Left lung (tissue), 10 donors: ENCODE measurements around the gene NUDCD3. TPM values are rescaled to one million over a fixed set of nuclear protein-coding genes. Genes with fewer than 3 reads are reported as not detected.

ENCODE experiments used
- ATAC-seq: fragments of 200-7000 bp; cut with Tn5 transposase; one replicate; pipeline ENCODE4 v1.9.1; 2020; ENCODE audit warnings: moderate library complexity
- DNase-seq, 4 donors: peaks; one replicate each; pipeline ENCODE4 v3.0.0-alpha.2; 2013 to 2020
- H3K27ac ChIP-seq, 2 donors: fragments of 200-600 bp; sonication (generic) in 1 of 2; one replicate each; pipeline versions ENCODE4 v1.5.0 to v1.8.0; 2020 to 2021
- H3K27me3 ChIP-seq, 2 donors: fragments of 200-600 bp; sonication (generic) in 1 of 2; one replicate each; pipeline versions ENCODE4 v1.5.0 to v1.8.0; 2020 to 2021
- H3K36me3 ChIP-seq, 2 donors: fragments of 200-600 bp; sonication (generic) in 1 of 2; one replicate each; pipeline versions ENCODE4 v1.5.0 to v1.8.0; 2020 to 2021
- H3K4me1 ChIP-seq, 2 donors: fragments of 200-600 bp; one replicate each; pipeline ENCODE4 v1.8.0; 2021
- H3K4me3 ChIP-seq, 2 donors: fragments of 200-600 bp; sonication (generic) in 1 of 2; one replicate each; pipeline versions ENCODE4 v1.5.0 to v1.8.0; 2020 to 2021; ENCODE audit warnings: mild to moderate bottlenecking in 1 of 2
- H3K9me3 ChIP-seq, 2 donors: fragments of 200-600 bp; sonication (generic) in 1 of 2; one replicate each; pipeline versions ENCODE4 v1.5.0 to v1.8.0; 2020 to 2021
- intact Hi-C, 2 donors: fragments of 100-400 bp; cut with DNase I; formaldehyde crosslinking; loops; one replicate each; pipeline versions ENCODE4 v1.11.2 to v1.14.2; 2022
- polyA plus RNA-seq, 6 donors: library from polyadenylated mRNA; unstranded; fragments of 120-200 nt; gene quantifications; one replicate each; pipeline ENCODE4 v1.2.1, GENCODE V29; 2013; ENCODE audit not compliant: insufficient read length in 6 of 6
- total RNA-seq, 2 donors: library from RNA; stranded (reverse); fragmentation: NEBNext Ultra II Directional; extraction: Animal tissue kit (Norgen Biotek cat#: 25700); gene quantifications; one replicate each; pipeline ENCODE4 v1.2.1, GENCODE V29; 2021
- TF ChIP-seq, protein P1 (sequence below), 2 donors: fragments of 200-600 bp; sonication (generic) in 1 of 2; IDR thresholded peaks; one replicate each; pipeline versions ENCODE4 v1.5.0 to v1.8.0; 2021; ENCODE audit warnings: antibody characterized with exemption in 2 of 2
- donor health status: DM: no; HTN: yes; CAD: no.
- donor health status: DM: no; HTN: no; CAD: no.

Gene NUDCD3
- total and polyA plus RNA-seq, 8 donors: 88.6 to 101 (median 90.7) TPM

GRCh38 chr7:44471850-44472249 lies 18.6 kb downstream of the NUDCD3 start:
- DNase-seq (no peak), ATAC-seq (no peak)
- Histone ChIP-seq H3K4me3 (no peak overlapping the region), H3K36me3 (peaks cover 0 to 57% of the 10 kb centered on the region in 2 donors), H3K9me3 (no peaks in the 10 kb centered on the region), H3K27ac (no peak overlapping the region), H3K4me1 (peaks cover 0 to 16% of the 10 kb centered on the region in 2 donors), H3K27me3 (no peaks in the 10 kb centered on the region)
- intact Hi-C loops: no loop called here
- TF ChIP-seq, protein P1, sequence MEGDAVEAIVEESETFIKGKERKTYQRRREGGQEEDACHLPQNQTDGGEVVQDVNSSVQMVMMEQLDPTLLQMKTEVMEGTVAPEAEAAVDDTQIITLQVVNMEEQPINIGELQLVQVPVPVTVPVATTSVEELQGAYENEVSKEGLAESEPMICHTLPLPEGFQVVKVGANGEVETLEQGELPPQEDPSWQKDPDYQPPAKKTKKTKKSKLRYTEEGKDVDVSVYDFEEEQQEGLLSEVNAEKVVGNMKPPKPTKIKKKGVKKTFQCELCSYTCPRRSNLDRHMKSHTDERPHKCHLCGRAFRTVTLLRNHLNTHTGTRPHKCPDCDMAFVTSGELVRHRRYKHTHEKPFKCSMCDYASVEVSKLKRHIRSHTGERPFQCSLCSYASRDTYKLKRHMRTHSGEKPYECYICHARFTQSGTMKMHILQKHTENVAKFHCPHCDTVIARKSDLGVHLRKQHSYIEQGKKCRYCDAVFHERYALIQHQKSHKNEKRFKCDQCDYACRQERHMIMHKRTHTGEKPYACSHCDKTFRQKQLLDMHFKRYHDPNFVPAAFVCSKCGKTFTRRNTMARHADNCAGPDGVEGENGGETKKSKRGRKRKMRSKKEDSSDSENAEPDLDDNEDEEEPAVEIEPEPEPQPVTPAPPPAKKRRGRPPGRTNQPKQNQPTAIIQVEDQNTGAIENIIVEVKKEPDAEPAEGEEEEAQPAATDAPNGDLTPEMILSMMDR (IDR thresholded peaks at IDR 0.05): no peak

DNA sequence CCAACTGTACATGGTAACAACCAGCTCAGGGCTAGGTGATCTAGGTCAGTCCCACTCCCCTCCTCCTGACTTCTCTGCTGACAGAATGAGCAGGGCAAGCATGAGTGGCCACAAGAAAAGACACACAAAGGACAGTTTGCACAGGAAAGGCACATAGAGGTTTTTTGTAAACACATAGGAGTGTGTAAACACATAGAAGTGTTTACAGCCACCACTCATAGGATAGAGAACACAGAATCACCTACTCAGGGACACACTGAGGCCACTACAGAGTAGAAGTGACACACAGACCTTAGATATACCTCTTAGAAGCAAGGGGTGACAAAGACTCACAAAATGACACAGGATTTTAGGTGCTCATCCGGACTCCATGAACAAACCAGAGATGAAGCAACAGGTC lies 19.0 kb downstream of the NUDCD3 start:
- intact Hi-C loops: no loop called here
- peaks cover 0 to 57% of the 10 kb centered on the region in 2 donors for H3K36me3 ChIP-seq

DNA sequence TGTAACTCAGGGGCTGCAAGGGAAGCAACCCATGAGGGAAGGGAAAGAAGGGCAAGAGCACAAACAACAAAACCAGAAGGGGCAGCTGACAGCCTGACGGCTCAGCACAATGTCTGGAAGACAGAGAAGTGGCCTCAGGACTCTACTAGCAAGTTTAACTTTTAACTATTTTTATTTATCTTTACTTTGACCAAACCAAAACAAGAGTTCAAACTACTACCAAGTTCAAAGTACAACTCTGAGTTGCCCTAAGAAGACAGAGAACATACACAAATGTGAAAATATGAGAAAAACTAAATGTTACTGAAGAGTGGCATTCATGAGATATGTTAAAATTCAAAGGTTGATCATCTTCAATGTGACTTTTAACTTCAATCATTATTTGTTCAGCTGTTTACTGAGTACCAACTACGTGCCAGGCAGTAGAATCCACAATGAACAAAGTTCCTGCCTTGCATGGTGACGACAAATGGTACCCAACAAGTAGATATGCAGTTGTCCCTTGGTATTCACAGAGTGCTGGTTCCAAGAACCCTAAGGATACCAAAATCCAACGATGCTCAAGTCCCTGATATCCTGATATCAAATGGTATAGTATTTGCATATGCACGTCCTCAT lies 19.7 kb downstream of the NUDCD3 start:
- no peak overlapping the region for H3K27ac ChIP-seq
- H3K36me3 ChIP-seq: peaks cover 0 to 56% of the 10 kb centered on the region in 2 donors

More for the DNA sequence above, 19.0 kb downstream of the NUDCD3 start:
- ATAC-seq: peak; percentile 29
- Histone ChIP-seq H3K4me1 (peaks cover 0 to 16% of the 10 kb centered on the region in 2 donors), H3K27me3 (no peaks in the 10 kb centered on the region), H3K9me3 (no peaks in the 10 kb centered on the region), H3K27ac (no peak overlapping the region), H3K4me3 (no peak overlapping the region)
- TF ChIP-seq, protein P1 (IDR thresholded peaks at IDR 0.05): no peak
- DNase-seq: no peak

DNA sequence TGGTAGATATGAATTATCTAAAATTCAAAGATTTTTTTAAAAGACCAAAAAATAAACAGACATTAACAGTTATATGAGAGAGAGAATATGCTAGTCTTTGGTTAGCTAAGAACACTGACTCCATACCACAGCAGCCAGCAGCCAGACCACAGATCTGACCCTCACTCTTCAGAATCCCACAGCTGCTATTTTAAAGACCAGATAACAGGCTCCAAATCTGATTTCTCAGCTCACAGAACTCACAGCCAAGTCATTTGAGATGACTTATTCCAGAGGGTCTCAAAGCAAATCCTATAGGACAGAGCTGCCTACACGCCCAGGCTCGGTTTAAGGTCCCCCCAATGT lies 20.4 kb downstream of the NUDCD3 start:
- Histone ChIP-seq H3K36me3 (peaks cover 0 to 52% of the 10 kb centered on the region in 2 donors), H3K4me1 (peaks cover 0 to 16% of the 10 kb centered on the region in 2 donors), H3K9me3 (no peaks in the 10 kb centered on the region), H3K27me3 (no peaks in the 10 kb centered on the region), H3K4me3 (no peak overlapping the region), H3K27ac (no peak overlapping the region)
- ATAC-seq (no peak), DNase-seq (no peak)
- TF ChIP-seq, protein P1 (IDR thresholded peaks at IDR 0.05): no peak
- intact Hi-C loops: no loop called here

More for the DNA sequence above, 19.7 kb downstream of the NUDCD3 start:
- Histone ChIP-seq H3K4me3 (no peak overlapping the region), H3K4me1 (peaks cover 0 to 16% of the 10 kb centered on the region in 2 donors), H3K27me3 (no peaks in the 10 kb centered on the region), H3K9me3 (no peaks in the 10 kb centered on the region)
- DNase-seq (no peak), ATAC-seq (no peak)
- TF ChIP-seq, protein P1 (IDR thresholded peaks at IDR 0.05): no peak
- intact Hi-C loops: no loop called here

DNA sequence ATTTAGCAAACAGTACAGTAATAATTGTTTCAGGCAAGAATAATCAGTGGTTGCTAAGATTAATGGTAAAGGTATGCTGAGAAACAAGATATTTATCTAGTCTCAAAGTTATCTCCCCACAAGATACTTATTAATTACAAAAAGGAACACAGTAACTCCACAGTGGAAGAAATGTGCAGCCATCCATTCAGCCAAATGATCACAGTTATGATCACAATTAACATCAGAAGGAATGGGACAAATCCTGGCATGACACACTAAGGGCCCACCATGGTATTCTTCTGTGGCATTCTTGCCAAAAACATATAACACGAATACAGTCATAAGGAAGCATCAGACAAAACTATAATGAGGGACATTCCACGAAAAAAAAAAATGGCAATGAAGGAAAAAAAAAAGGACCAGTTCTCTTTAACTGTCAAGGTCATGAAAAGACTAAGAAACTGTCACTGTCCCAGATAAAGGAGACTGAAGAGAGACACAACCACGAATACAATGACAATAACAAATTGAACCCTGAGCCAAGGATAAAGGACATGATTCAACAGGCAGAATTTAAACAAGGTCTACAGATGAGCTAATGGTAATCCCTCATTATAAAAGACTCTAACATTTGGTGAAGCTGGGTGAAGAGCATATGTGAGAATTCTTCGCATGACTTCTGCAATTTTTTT lies 20.9 kb downstream of the NUDCD3 start:
- peaks cover 0 to 55% of the 10 kb centered on the region in 2 donors for H3K36me3 ChIP-seq

More for the DNA sequence above, 20.9 kb downstream of the NUDCD3 start:
- no peak overlapping the region for H3K27ac ChIP-seq
- TF ChIP-seq, protein P1 (IDR thresholded peaks at IDR 0.05): no peak
- H3K27me3 ChIP-seq: no peaks in the 10 kb centered on the region
- peaks cover 0 to 16% of the 10 kb centered on the region in 2 donors for H3K4me1 ChIP-seq
- no peak overlapping the region for H3K4me3 ChIP-seq
- intact Hi-C loops: no loop called here
- ATAC-seq: no peak
- no peak for DNase-seq
- H3K9me3 ChIP-seq: no peaks in the 10 kb centered on the region
